Subcutaneous adipose tissue (tissue), 4 donors: ENCODE results near the gene ETV1. TPM values are rescaled to one million over a fixed set of nuclear protein-coding genes. Genes with fewer than 3 reads are reported as not detected.

Experiments
- total RNA-seq, 4 donors: library from RNA; depleted of rRNA; stranded (reverse); fragments of >200 nt; gene quantifications; one replicate each; pipeline ENCODE4 v1.1.0, GENCODE V29; 2016
- TF ChIP-seq, protein P1 (sequence below): fragments of 450-650 bp; IDR thresholded peaks from one replicate; pipeline ENCODE4 v1.5.1; 2016; ENCODE audit warnings: low read depth, mild to moderate bottlenecking, control low read depth, antibody characterized with exemption, moderate library complexity

The ETV1 gene
- total RNA-seq, 4 donors from 2014 or later: 0.88 to 3.6 (median 1.8) TPM

DNA sequence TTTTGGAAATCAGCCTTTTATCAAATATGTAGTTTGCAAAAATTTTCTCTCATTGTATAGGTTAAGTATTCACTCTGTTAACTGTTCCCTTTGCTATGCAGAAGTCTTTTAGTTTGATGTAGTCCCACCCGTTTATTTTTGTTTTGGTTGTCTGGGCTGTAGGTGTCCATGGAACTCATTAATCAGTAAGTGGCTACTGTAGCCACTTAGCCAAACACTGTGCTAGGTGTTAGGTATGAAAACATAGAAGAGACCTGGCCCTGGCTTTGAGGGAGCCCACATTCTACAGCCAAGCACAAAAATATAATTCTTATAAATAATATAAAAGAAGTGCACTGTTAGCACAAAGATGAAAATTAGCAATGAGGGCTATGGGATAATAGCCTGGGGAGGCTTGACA is 133.5 kb downstream of the ETV1 start:
- TF ChIP-seq, protein P1, sequence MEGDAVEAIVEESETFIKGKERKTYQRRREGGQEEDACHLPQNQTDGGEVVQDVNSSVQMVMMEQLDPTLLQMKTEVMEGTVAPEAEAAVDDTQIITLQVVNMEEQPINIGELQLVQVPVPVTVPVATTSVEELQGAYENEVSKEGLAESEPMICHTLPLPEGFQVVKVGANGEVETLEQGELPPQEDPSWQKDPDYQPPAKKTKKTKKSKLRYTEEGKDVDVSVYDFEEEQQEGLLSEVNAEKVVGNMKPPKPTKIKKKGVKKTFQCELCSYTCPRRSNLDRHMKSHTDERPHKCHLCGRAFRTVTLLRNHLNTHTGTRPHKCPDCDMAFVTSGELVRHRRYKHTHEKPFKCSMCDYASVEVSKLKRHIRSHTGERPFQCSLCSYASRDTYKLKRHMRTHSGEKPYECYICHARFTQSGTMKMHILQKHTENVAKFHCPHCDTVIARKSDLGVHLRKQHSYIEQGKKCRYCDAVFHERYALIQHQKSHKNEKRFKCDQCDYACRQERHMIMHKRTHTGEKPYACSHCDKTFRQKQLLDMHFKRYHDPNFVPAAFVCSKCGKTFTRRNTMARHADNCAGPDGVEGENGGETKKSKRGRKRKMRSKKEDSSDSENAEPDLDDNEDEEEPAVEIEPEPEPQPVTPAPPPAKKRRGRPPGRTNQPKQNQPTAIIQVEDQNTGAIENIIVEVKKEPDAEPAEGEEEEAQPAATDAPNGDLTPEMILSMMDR: no peak

DNA sequence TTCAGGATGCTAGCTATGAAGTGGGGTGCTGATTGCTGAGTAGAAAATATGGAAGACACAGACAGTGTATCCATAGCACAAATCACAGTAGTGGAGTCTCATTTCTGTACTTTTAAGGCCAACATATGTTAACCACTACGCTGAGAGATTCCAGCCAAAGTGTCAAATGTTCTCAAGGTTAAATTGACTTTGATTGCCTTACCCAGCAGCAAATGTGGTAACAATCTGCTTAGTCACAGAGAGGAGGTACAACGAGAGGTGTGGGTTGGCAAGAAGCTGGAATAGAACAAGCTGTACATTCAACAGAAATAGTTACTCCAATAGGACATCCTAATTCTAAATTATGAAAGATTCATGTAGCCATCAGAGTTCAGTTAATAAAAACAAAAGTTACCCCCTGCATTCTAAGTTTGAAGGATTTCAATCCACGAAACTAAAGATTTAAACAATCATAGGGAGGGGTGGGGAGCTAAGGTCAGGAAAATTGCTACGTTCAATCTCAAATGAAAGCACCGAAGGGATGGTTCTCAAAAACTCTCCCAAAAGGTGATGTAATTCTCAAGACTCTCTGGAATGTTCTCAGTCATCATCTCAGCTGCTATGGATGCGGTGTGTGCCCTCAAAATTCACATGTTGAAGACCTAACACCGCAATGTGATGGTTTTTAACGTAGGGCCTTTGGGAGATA is 137.0 kb downstream of the ETV1 start:
- TF ChIP-seq, protein P1: no peak

DNA sequence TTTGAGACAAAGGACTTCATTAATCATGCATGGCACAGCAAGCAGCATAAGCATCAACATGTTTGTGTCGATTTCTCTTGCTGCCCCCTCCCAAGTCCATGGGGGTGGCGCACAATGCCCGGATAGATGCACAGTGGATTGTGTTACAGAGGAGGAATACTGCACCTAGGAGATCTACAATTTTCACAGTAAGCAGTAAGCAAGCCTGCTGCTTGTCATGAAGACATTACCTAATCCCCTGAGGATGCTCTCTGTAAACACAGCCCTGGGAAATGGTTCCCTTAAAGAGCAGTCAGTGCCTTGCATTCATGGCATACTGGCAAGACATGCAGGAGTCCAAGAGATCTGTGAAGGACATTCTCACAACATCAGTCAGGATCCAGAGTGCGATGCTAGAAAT is 137.7 kb downstream of the ETV1 start:
- TF ChIP-seq, protein P1: no peak

DNA sequence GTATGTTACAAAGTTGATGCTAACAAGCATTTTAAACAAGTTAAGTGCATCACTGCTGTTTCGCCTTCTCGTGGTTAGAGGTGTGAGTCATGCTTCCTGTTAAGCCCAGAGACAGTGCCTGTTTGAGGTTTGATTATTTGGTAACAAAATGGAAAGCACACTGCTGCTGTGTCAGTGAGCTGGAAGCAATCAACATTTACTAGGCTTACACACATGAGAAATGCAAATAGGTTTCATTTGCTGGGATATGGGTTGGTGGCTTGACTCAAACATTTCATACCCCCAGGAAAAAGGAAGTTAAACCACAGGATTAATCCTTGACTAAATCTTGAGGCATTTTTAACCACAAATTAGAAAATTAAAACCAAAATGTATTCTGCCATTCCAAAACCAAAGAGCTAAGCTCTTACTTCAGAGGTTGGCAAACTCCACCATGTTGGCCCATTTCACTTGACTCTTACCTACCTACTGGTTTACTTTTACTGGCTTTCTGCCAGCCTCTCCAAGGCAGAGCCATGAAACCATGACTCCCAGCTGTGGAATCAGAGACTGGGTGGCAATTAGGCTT is 139.2 kb downstream of the ETV1 start:
- TF ChIP-seq, protein P1: no peak

DNA sequence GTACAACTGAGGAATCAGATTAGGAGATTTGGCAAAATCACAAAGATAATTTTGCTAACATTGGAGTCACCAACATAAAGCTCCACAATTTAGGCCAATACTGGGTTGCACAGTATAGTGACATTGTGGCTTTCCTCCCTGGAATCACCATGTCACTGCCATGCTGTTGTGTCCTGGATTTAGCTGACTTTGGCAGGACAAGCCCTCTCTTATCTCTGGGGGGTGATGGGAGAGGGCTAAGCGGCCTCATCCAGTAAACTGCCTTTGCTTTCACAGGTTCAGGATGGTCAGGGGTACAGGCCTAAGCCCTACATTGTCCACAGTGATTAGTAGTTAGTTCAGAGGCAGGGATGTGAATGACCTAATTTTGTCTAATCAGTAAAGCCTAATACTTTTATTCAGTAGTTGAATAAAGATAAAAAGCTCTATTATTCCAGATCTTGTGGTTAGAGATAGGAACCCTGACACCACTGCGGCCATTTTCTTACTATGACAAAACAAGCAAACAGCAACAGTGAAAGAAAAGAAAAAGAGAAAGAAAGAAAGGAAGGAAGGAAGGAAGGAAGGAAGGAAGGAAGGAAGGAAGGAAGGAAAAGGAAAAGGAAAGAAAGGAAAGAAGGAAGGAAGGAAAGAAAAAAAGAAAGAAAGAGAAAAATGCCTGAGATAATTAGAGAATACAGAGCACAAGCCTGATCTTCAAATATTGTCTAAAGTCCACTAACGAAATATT is 140.1 kb downstream of the ETV1 start:
- TF ChIP-seq, protein P1: no peak

DNA sequence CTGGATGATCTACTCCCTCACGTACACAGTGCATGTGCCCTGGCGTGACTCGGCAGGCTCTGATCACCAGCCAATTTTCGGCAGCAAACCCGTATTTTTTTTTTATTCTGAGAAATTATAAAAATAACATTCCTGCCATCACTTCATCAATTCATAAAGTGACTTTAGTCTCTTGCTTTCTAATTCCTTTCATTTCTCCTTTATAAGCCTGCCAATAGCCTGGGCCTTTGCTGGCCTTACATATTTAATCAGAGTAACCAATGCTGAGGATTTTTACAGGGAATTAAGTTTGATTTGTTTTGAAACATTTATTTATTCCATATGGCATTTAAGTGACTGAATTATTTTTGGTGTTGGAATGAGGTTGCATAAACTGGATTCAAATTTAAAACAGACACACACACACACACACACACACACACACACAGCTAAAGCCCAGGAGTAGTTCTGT is 140.8 kb downstream of the ETV1 start:
- TF ChIP-seq, protein P1: no peak

DNA sequence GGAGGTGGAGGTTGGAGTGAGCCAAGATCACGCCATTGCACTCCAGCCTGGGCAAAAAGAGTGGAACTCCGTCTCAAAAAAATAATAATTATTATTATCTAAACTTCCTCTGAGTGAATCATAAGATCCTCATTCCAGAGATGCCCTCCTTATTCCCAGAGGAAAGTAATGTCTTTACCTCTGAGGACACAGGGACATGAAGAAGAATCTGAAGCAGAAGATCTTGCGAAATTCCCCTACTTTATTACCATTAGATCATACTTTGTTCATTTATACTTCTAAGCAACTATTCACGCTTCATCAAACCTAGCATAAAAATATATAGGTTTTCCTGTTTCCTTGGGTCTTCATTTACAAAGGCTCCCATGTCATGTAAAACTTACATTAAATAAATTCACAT is 143.1 kb downstream of the ETV1 start:
- TF ChIP-seq, protein P1: no peak
